Gastrocnemius medialis (tissue), 4 donors: ENCODE data around the gene SIAH3. TPM values are rescaled to one million over a fixed set of nuclear protein-coding genes. Genes with fewer than 3 reads are reported as not detected.

Experiments
- ATAC-seq, 2 donors: fragments of 150-250 bp; one replicate each; pipeline ENCODE4 v1.9.1; 2016
- DNase-seq, 2 donors: peaks; one replicate each; pipeline ENCODE4 v3.0.0-alpha.2; 2019
- H3K27ac ChIP-seq, 4 donors: fragments of 200-600 bp; sonication (generic); 1 replicate in 1 of 4; 2 replicates in 3 of 4; pipeline ENCODE4 v1.5.1; 2016 to 2018; ENCODE audit warnings: mild to moderate bottlenecking in 2 of 4, moderate library complexity in 1 of 4
- H3K27me3 ChIP-seq, 3 donors: fragments of 200-600 bp; sonication (generic) in 2 of 3; 1 replicate in 1 of 3; 2 replicates in 2 of 3; pipeline versions ENCODE4 v1.5.1 to v1.6.0; 2016 to 2019; ENCODE audit warnings: mild to moderate bottlenecking in 1 of 3, moderate library complexity in 1 of 3
- H3K36me3 ChIP-seq, 2 donors: fragments of 200-600 bp; sonication (generic) in 1 of 2; one replicate each; pipeline ENCODE4 v1.5.1; 2017 to 2018
- H3K4me1 ChIP-seq, 2 donors: fragments of 200-600 bp; sonication (generic) in 1 of 2; one replicate each; pipeline ENCODE4 v1.5.1; 2016 to 2017; ENCODE audit warnings: mild to moderate bottlenecking in 2 of 2
- H3K4me3 ChIP-seq, 4 donors: fragments of 200-600 bp; sonication (generic) in 3 of 4; 1 replicate in 1 of 4; 2 replicates in 3 of 4; pipeline ENCODE4 v1.5.1; 2016 to 2019; ENCODE audit warnings: mild to moderate bottlenecking in 2 of 4
- H3K9me3 ChIP-seq, 3 donors: fragments of 200-600 bp; sonication (generic) in 2 of 3; 1 replicate in 1 of 3; 2 replicates in 2 of 3; pipeline ENCODE4 v1.5.1; 2016 to 2019
- CTCF ChIP-seq, 5 experiments: fragments of 450-650 bp in 3 of 5; fragments of 200-600 bp in 2 of 5; sonication (generic) in 2 of 5; IDR thresholded peaks in 4 of 5; conservative IDR thresholded peaks in 1 of 5; 1 replicate in 4 of 5; 2 replicates in 1 of 5; pipeline ENCODE4 v1.5.1; 2016 to 2019; ENCODE audit warnings: antibody characterized with exemption in 5 of 5, mild to moderate bottlenecking in 3 of 5, moderate library complexity in 3 of 5
- POLR2A ChIP-seq, 2 donors: fragments of 450-650 bp; IDR thresholded peaks; one replicate each; pipeline ENCODE4 v1.6.1; 2017; ENCODE audit warnings: antibody characterized with exemption in 2 of 2, mild to moderate bottlenecking in 2 of 2, moderate library complexity in 2 of 2
- in situ Hi-C, 4 donors: fragments of 200-750 bp; cut with MboI; loops; one replicate each; pipeline versions ENCODE4 v1.15.0 to v1.8.0; 2017; ENCODE audit warnings: low sequenced_read_pairs in 4 of 4
- intact Hi-C: fragments of 100-400 bp; cut with DNase I; formaldehyde crosslinking; loops from one replicate; pipeline ENCODE4 v1.15.1; 2023; ENCODE audit warnings: low total_unique reads
- total RNA-seq, 4 donors: library from RNA; depleted of rRNA; stranded (reverse); fragments of >200 nt; gene quantifications; one replicate each; pipeline versions ENCODE4 v1.1.0 to v1.2.3, GENCODE V29; 2016

SIAH3 gene
- total RNA-seq, 4 donors from 2014 or later: not detected

GRCh38 chr13:45752510-45752909, 99.0 kb downstream of the SIAH3 start:
- in situ Hi-C loops: no loop called here
- peaks cover 0 to 2% (median 0%) of the 10 kb centered on the region in 3 donors for H3K9me3 ChIP-seq
- intact Hi-C loops: no loop called here
- no peaks in the 10 kb centered on the region for H3K4me1 ChIP-seq
- TF ChIP-seq CTCF (IDR thresholded peaks at IDR 0.05 in 4 of 5, conservative IDR thresholded peaks at IDR 0.05 in 1 of 5) (no peak), POLR2A (IDR thresholded peaks at IDR 0.05) (no peak)
- no peaks in the 10 kb centered on the region for H3K36me3 ChIP-seq
- ATAC-seq (no peak), DNase-seq (no peak)
- H3K4me3 ChIP-seq: no peak overlapping the region
- no peaks in the 10 kb centered on the region for H3K27me3 ChIP-seq
- H3K27ac ChIP-seq: no peak overlapping the region

- no peak for TF ChIP-seq CTCF (IDR thresholded peaks at IDR 0.05 in 4 of 5, conservative IDR thresholded peaks at IDR 0.05 in 1 of 5)
- Histone ChIP-seq H3K27me3 (no peaks in the 10 kb centered on the region), H3K27ac (no peak overlapping the region), H3K4me3 (no peak overlapping the region), H3K36me3 (no peaks in the 10 kb centered on the region), H3K4me1 (no peaks in the 10 kb centered on the region), H3K9me3 (no peaks in the 10 kb centered on the region)
- ATAC-seq (no peak), DNase-seq (no peak)
- in situ Hi-C loops (no loop called here), intact Hi-C loops (no loop called here)
Measured at GRCh38 chr13:45751885-45752284, 99.7 kb downstream of the SIAH3 start.

GRCh38 chr13:45750566-45750965, 101.0 kb downstream of the SIAH3 start:
- Histone ChIP-seq H3K4me1 (no peaks in the 10 kb centered on the region), H3K27ac (no peak overlapping the region), H3K27me3 (no peaks in the 10 kb centered on the region), H3K36me3 (no peaks in the 10 kb centered on the region), H3K4me3 (no peak overlapping the region), H3K9me3 (no peaks in the 10 kb centered on the region)
- in situ Hi-C loops (no loop called here), intact Hi-C loops (no loop called here)
- no peak for ATAC-seq
- DNase-seq: no peak
- TF ChIP-seq POLR2A (IDR thresholded peaks at IDR 0.05) (no peak), CTCF (IDR thresholded peaks at IDR 0.05 in 4 of 5, conservative IDR thresholded peaks at IDR 0.05 in 1 of 5) (no peak)

GRCh38 chr13:45748941-45749759, 102.4 kb downstream of the SIAH3 start:
- Histone ChIP-seq H3K9me3 (no peaks in the 10 kb centered on the region), H3K27me3 (no peaks in the 10 kb centered on the region), H3K27ac (no peak overlapping the region), H3K4me3 (no peak overlapping the region), H3K36me3 (no peaks in the 10 kb centered on the region), H3K4me1 (no peaks in the 10 kb centered on the region)
- ATAC-seq: no peak
- no peak for DNase-seq
- TF ChIP-seq POLR2A (IDR thresholded peaks at IDR 0.05): no peak
- TF ChIP-seq CTCF (IDR thresholded peaks at IDR 0.05 in 4 of 5, conservative IDR thresholded peaks at IDR 0.05 in 1 of 5): no peak
- in situ Hi-C loops (no loop called here), intact Hi-C loops (no loop called here)

- no peak overlapping the region for H3K27ac ChIP-seq
- in situ Hi-C loops: no loop called here
- no peaks in the 10 kb centered on the region for H3K36me3 ChIP-seq
- ATAC-seq (no peak), DNase-seq (no peak)
- intact Hi-C loops: no loop called here
- H3K4me3 ChIP-seq: no peak overlapping the region
- H3K9me3 ChIP-seq: no peaks in the 10 kb centered on the region
- H3K4me1 ChIP-seq: no peaks in the 10 kb centered on the region
- no peak for TF ChIP-seq POLR2A (IDR thresholded peaks at IDR 0.05)
- no peak for TF ChIP-seq CTCF (IDR thresholded peaks at IDR 0.05 in 4 of 5, conservative IDR thresholded peaks at IDR 0.05 in 1 of 5)
- H3K27me3 ChIP-seq: no peaks in the 10 kb centered on the region
Measured at GRCh38 chr13:45747071-45747470, 104.5 kb downstream of the SIAH3 start.
